Stomach (tissue), 9 donors: ENCODE results near the gene VPS41. TPM values are rescaled to one million over a fixed set of nuclear protein-coding genes. Genes with fewer than 3 reads are reported as not detected.

Experiments
- DNase-seq, 2 donors: peaks; one replicate each; pipeline versions ENCODE4 v3.0.0 to v3.0.0-alpha.2; 2013 to 2019
- H3K27ac ChIP-seq, 5 donors: fragments of 200-600 bp in 4 of 5; sonication (generic) in 4 of 5; one replicate each; pipeline ENCODE4 v1.5.1; 2013 to 2019; ENCODE audit warnings: mild to moderate bottlenecking in 1 of 5, moderate library complexity in 1 of 5
- H3K27me3 ChIP-seq, 3 donors: fragments of 200-600 bp; sonication (generic); one replicate each; pipeline ENCODE4 v1.5.1; 2017 to 2019; ENCODE audit warnings: mixed run types in 1 of 3
- H3K36me3 ChIP-seq, 4 donors: fragments of 200-600 bp; sonication (generic); 1 replicate in 3 of 4; 2 replicates in 1 of 4; pipeline ENCODE4 v1.5.1; 2016 to 2019
- H3K4me1 ChIP-seq, 4 donors: fragments of 200-600 bp; sonication (generic); one replicate each; pipeline ENCODE4 v1.5.1; 2016 to 2019
- H3K4me3 ChIP-seq, 4 donors: fragments of 200-600 bp; sonication (generic) in 3 of 4; one replicate each; pipeline ENCODE4 v1.5.1; 2016 to 2019; ENCODE audit warnings: mild to moderate bottlenecking in 1 of 4
- H3K9me3 ChIP-seq, 4 donors: fragments of 200-600 bp; sonication (generic); one replicate each; pipeline ENCODE4 v1.5.1; 2016 to 2019
- EP300 ChIP-seq: sonication (generic); formaldehyde crosslinking; IDR thresholded peaks from one replicate; pipeline ENCODE4 v1.6.1; 2017; ENCODE audit warnings: antibody characterized with exemption
- POLR2A ChIP-seq, 4 donors: fragments of 450-650 bp; IDR thresholded peaks; one replicate each; pipeline ENCODE4 v1.6.1; 2016; ENCODE audit warnings: antibody characterized with exemption in 4 of 4, control low read depth in 2 of 4, mild to moderate bottlenecking in 1 of 4, moderate library complexity in 1 of 4
- POLR2AphosphoS5 ChIP-seq, 3 donors: sonication (generic); formaldehyde crosslinking; IDR thresholded peaks; one replicate each; pipeline ENCODE4 v1.6.1; 2016; ENCODE audit warnings: antibody characterized with exemption in 3 of 3
- WGBS, 5 donors: extraction: QIAGEN DNeasy Blood & Tissue Kit in 3 of 5; methylation state at CpG; one replicate each; pipeline versions ENCODE4 v1.1.5 to v1.1.7; 2013 to 2018; 5-methylcytosine and 5-hydroxymethylcytosine counted together
- intact Hi-C: fragments of 100-400 bp; cut with DNase I; formaldehyde crosslinking; loops from one replicate; pipeline ENCODE4 v1.15.1; 2023; ENCODE audit warnings: low total_unique reads
- polyA plus RNA-seq, 3 donors: library from polyadenylated mRNA; stranded (reverse); fragments of 200-250 nt; gene quantifications; one replicate each; pipeline ENCODE4 v1.2.3, GENCODE V29; 2013
- total RNA-seq, 5 donors: library from RNA; depleted of rRNA; stranded (reverse); fragments of >200 nt; gene quantifications; one replicate each; pipeline versions ENCODE4 v1.1.0 to v1.2.3, GENCODE V29; 2014 to 2016
- TF ChIP-seq, protein P1 (sequence below), 7 experiments: fragments of 450-650 bp in 4 of 7; fragments of 200-600 bp in 3 of 7; sonication (generic) in 3 of 7; IDR thresholded peaks; one replicate each; pipeline ENCODE4 v1.5.1; 2016 to 2019; ENCODE audit warnings: antibody characterized with exemption in 7 of 7, control low read depth in 2 of 7, mild to moderate bottlenecking in 1 of 7
- donor health status: healthy with polysubstance abuse.
- donor health status: Bipolar disorder and iron deficiency.
- donor health status: healthy.

VPS41 gene
- total and polyA plus RNA-seq, 8 donors = 8.2 to 122 (median 41.4) TPM

GRCh38 chr7:38748056-38748610 is 160.9 kb downstream of the VPS41 start:
- H3K27ac ChIP-seq = no peak overlapping the region
- peak in 1 of 2 donors; percentile 13 for DNase-seq
- no peaks in the 10 kb centered on the region for H3K4me1 ChIP-seq
- WGBS, 5 donors = 89 to 94% (median 93%) methylated on average over 12 of the region's 12 CpGs
- H3K36me3 ChIP-seq = peaks cover 15 to 81% (median 79%) of the 10 kb centered on the region in 4 donors
- no peaks in the 10 kb centered on the region for H3K27me3 ChIP-seq
- intact Hi-C loops = no loop called here
- no peak overlapping the region for H3K4me3 ChIP-seq
- no peak for TF ChIP-seq POLR2A (IDR thresholded peaks at IDR 0.05)
- TF ChIP-seq, protein P1, sequence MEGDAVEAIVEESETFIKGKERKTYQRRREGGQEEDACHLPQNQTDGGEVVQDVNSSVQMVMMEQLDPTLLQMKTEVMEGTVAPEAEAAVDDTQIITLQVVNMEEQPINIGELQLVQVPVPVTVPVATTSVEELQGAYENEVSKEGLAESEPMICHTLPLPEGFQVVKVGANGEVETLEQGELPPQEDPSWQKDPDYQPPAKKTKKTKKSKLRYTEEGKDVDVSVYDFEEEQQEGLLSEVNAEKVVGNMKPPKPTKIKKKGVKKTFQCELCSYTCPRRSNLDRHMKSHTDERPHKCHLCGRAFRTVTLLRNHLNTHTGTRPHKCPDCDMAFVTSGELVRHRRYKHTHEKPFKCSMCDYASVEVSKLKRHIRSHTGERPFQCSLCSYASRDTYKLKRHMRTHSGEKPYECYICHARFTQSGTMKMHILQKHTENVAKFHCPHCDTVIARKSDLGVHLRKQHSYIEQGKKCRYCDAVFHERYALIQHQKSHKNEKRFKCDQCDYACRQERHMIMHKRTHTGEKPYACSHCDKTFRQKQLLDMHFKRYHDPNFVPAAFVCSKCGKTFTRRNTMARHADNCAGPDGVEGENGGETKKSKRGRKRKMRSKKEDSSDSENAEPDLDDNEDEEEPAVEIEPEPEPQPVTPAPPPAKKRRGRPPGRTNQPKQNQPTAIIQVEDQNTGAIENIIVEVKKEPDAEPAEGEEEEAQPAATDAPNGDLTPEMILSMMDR (IDR thresholded peaks at IDR 0.05) = peak in 3 of 7 experiments; percentile 6 to 16 (median 7)
- H3K9me3 ChIP-seq = no peaks in the 10 kb centered on the region

DNA sequence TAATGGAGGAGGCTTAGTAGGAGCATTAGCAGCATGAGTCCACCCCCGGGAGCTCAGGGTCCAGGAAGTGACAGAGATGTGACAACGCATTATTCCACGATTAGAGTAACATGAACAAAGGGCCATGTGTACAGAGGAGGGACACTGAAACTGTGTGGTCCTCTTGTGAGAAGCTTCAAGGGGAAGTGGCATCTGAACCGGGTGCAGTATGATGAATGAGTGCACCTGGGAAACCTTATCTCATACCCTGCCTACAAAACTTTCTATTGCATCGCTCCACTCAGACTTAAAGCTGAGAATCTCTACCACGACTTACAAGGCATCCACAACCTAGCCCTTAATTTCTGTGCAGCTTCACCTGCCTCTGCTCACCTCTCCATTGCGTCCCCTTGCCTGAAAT is 162.6 kb downstream of the VPS41 start:
- no peak overlapping the region for H3K4me3 ChIP-seq
- peaks cover 11 to 81% (median 79%) of the 10 kb centered on the region in 4 donors for H3K36me3 ChIP-seq
- WGBS, 5 donors = 87 to 92% (median 89%) methylated on average over 7 of the region's 7 CpGs
- no peak overlapping the region for H3K27ac ChIP-seq
- DNase-seq = no peak
- intact Hi-C loops = no loop called here
- H3K9me3 ChIP-seq = no peaks in the 10 kb centered on the region
- TF ChIP-seq, protein P1 (IDR thresholded peaks at IDR 0.05) = no peak
- TF ChIP-seq EP300 (no peak), POLR2AphosphoS5 (IDR thresholded peaks at IDR 0.05) (no peak), POLR2A (IDR thresholded peaks at IDR 0.05) (no peak)
- H3K27me3 ChIP-seq = no peaks in the 10 kb centered on the region
- H3K4me1 ChIP-seq = no peaks in the 10 kb centered on the region

DNA sequence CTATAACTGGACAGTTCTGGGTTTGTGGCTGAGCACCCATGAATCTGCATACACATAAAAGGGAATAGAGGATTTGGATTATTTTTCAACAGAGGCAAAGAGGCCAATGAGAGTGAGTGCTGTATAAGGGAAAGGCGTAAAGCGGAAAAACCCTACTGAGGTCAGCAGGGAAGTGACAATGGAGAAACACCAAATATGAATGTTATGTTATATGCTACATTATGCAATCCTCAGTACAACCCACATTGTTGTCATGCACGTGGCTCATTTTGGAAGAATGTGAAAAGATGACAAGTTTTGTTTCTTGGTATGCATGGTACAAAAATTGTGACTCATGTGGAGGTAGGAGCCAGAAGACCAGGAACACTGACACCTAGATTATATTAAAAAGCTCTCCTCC is 164.2 kb downstream of the VPS41 start:
- intact Hi-C loops = no loop called here
- DNase-seq = peak in 1 of 2 donors; percentile 5
- Histone ChIP-seq H3K4me3 (no peak overlapping the region), H3K4me1 (no peaks in the 10 kb centered on the region), H3K27ac (no peak overlapping the region), H3K27me3 (no peaks in the 10 kb centered on the region), H3K36me3 (peaks cover 11 to 81% (median 79%) of the 10 kb centered on the region in 4 donors), H3K9me3 (no peaks in the 10 kb centered on the region)
- TF ChIP-seq POLR2AphosphoS5 (IDR thresholded peaks at IDR 0.05) = no peak
- TF ChIP-seq, protein P1 (IDR thresholded peaks at IDR 0.05) = no peak
- WGBS, 5 donors = 82 to 93% (median 88%) methylated on average over 3 of the region's 3 CpGs

DNA sequence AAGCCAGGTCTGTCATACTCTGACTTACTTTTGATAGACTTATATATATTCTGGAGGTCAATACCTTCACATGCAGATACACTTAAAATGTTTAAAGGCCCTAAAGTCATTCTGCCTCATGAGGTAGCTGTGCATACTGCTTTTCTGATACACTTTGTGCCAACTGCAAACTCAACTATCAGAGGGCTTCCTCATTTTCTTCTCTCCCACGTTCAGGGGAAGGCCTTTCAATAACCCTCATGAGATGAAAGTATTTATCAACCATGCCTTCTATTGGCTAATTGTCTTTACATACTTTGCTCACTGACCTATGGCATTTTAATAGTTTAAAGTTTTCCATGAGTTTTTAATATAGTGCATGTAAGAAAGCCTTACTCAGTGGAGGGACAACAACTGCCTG is 165.1 kb downstream of the VPS41 start:
- no peaks in the 10 kb centered on the region for H3K9me3 ChIP-seq
- no peak overlapping the region for H3K27ac ChIP-seq
- no peak for DNase-seq
- WGBS, 5 donors = 61 to 71% (median 68%) methylated on average over 1 of the region's 1 CpG
- H3K4me1 ChIP-seq = no peaks in the 10 kb centered on the region
- no peak overlapping the region for H3K4me3 ChIP-seq
- intact Hi-C loops = no loop called here
- TF ChIP-seq POLR2AphosphoS5 (IDR thresholded peaks at IDR 0.05) = no peak
- no peak for TF ChIP-seq EP300
- TF ChIP-seq POLR2A (IDR thresholded peaks at IDR 0.05) = no peak
- TF ChIP-seq, protein P1 (IDR thresholded peaks at IDR 0.05) = no peak
- H3K36me3 ChIP-seq = peaks cover 11 to 83% (median 81%) of the 10 kb centered on the region in 4 donors
- no peaks in the 10 kb centered on the region for H3K27me3 ChIP-seq
